ENCODE results near the gene IRAK2.

DNA sequence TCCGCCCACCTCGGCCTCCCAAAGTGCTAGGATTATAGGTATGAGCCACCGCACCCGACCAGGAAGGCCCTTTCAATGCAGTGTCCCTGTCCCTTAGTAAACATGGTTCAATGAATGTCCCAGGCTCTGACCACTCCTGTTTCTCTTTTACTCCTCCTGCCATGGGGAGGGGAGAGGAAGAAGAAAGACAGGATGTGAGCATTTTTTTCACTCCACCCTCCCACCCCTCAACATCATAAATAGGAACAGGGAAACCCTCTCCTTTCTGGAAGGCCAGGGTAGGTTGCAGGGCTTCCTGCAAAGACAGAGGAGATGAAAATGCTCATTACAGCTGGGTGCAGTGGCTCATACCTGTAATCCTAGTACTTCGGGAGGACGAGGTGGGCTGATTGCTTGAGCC is 76.1 kb downstream of the IRAK2 start:
- TF ChIP-seq EZH2phosphoT487 (IDR thresholded peaks at IDR 0.05; ENCODE audit: insufficient read depth, low read depth) (no peak), EZH2 (IDR thresholded peaks at IDR 0.05; ENCODE audit: insufficient read depth, poor library complexity, severe bottlenecking) (no peak)
